K562 (cell line): ENCODE data around the gene RBM7. TPM values are rescaled to one million over a fixed set of nuclear protein-coding genes. Genes with fewer than 3 reads are reported as not detected.

Source experiments
- CREBBP ChIP-seq: IDR thresholded peaks from one replicate; pipeline ENCODE4 v1.6.1; 2012; ENCODE audit warnings: low read depth, mild to moderate bottlenecking, control low read depth, inconsistent platforms, low read length
- FOXO4 ChIP-seq: fragments of 450-650 bp; formaldehyde crosslinking; IDR thresholded peaks from 2 replicates; pipeline ENCODE4 v1.4.0; 2020; ENCODE audit warnings: mild to moderate bottlenecking, moderate library complexity
- GTF3C2 ChIP-seq: IDR thresholded peaks from 3 replicates; pipeline ENCODE4 v1.6.1; 2011; ENCODE audit warnings: borderline replicate concordance, mild to moderate bottlenecking, moderate library complexity; ENCODE audit not compliant: insufficient read length; ENCODE audit errors: extremely low read depth
- HDAC8 ChIP-seq: fragments of 450-650 bp; IDR thresholded peaks from 2 replicates; pipeline ENCODE4 v1.6.1; 2016; ENCODE audit warnings: mild to moderate bottlenecking, missing genetic modification characterization, moderate library complexity, missing compliant biosample characterization
- TEAD4 ChIP-seq, 2 experiments: sonication (generic) in 1 of 2; formaldehyde crosslinking in 1 of 2; IDR thresholded peaks; 2 replicates each; pipeline versions ENCODE4 v1.6.1 to v1.8.0; 2012 to 2022; ENCODE audit warnings: borderline replicate concordance in 1 of 2, inconsistent platforms in 1 of 2, low read length in 1 of 2, mild to moderate bottlenecking in 1 of 2, missing genetic modification reagents in 1 of 2
- ZBTB26 ChIP-seq: fragments of 450-650 bp; formaldehyde crosslinking; IDR thresholded peaks from 2 replicates; pipeline ENCODE4 v1.4.0; 2022; ENCODE audit warnings: missing genetic modification characterization
- ZNF124 ChIP-seq: sonication (generic); formaldehyde crosslinking; IDR thresholded peaks from 2 replicates; pipeline ENCODE4 v1.8.1; 2022; ENCODE audit warnings: missing genetic modification reagents
- ZNF766 ChIP-seq: fragments of 200-800 bp; sonication (Bioruptor generic); conservative IDR thresholded peaks from 2 replicates; pipeline ENCODE4 v1.6.1; 2016; ENCODE audit warnings: missing genetic modification characterization, missing compliant biosample characterization
- polyA plus RNA-seq, 8 experiments: library from polyadenylated mRNA; depleted of rRNA in 4 of 8; stranded (reverse) in 5 of 8; unstranded in 3 of 8; fragments of >200 nt; fragmentation: Nextera tagmentation in 2 of 8; fragmentation: Illumina TruSeq in 1 of 8; extraction: Ambion mirVana in 2 of 8; extraction: Trizol in 1 of 8; gene quantifications; 2 replicates each; pipeline versions ENCODE4 v1.2.1 to v1.2.3, GENCODE V29; 2011 to 2014; ENCODE audit warnings: inconsistent platforms in 1 of 8, missing spikeins in 1 of 8
- total RNA-seq, 7 experiments: library from RNA; depleted of rRNA in 6 of 7; stranded (reverse); fragments of >200 nt in 6 of 7; fragmentation: Illumina TruSeq in 2 of 7; extraction: Trizol in 2 of 7; gene quantifications; 2 replicates each; pipeline versions ENCODE4 v1.2.1 to v1.2.3, GENCODE V29; 2011 to 2021; ENCODE audit warnings: low replicate concordance in 1 of 7
- TF ChIP-seq, protein P1 (sequence below): fragments of 450-650 bp; IDR thresholded peaks from one replicate; pipeline ENCODE4 v1.6.1; 2018; ENCODE audit warnings: mild to moderate bottlenecking, moderate library complexity; ENCODE audit not compliant: partially characterized antibody

Gene RBM7
- total and polyA plus RNA-seq, 9 of the 15 experiments (the other 6 are each of a cell fraction or from before 2014, with no cell fraction given): 26.0 to 76.8 (median 49.6) TPM

GRCh38 chr11:114367244-114367957, 33.1 kb upstream of the RBM7 start (continued):
- no peak for TF ChIP-seq FOXO4
- TF ChIP-seq, protein P1, sequence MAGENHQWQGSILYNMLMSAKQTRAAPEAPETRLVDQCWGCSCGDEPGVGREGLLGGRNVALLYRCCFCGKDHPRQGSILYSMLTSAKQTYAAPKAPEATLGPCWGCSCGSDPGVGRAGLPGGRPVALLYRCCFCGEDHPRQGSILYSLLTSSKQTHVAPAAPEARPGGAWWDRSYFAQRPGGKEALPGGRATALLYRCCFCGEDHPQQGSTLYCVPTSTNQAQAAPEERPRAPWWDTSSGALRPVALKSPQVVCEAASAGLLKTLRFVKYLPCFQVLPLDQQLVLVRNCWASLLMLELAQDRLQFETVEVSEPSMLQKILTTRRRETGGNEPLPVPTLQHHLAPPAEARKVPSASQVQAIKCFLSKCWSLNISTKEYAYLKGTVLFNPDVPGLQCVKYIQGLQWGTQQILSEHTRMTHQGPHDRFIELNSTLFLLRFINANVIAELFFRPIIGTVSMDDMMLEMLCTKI: no peak
- TF ChIP-seq HDAC8: no peak
- TF ChIP-seq GTF3C2: no peak
- TF ChIP-seq ZNF766 (CRISPR knock-in tag): no peak
- TF ChIP-seq ZBTB26 (CRISPR knock-in tag): no peak
- no peak for TF ChIP-seq ZNF124
- TF ChIP-seq CREBBP: no peak
- TF ChIP-seq TEAD4 (IDR thresholded peaks at IDR 0.05; ENCODE audit: low read length): no peak
- TF ChIP-seq TEAD4 (CRISPR knock-in tag; IDR thresholded peaks at IDR 0.05; ENCODE audit: borderline replicate concordance): no peak
